HG02678 (cell line): ENCODE data around the gene C1QL4.
"Not testable (repeated sequence)": the region's sequence is repeated elsewhere in the genome, so short reads cannot be mapped to it uniquely, and the experiment has no call there.

ENCODE experiments used
- ATAC-seq: cut with Tn5 transposase; IDR thresholded peaks from one replicate; pipeline ENCODE4 v1.9.1; 2021; ENCODE audit warnings: mild to moderate bottlenecking, moderate library complexity; ENCODE audit not compliant: unreplicated experiment

Gene C1QL4

DNA sequence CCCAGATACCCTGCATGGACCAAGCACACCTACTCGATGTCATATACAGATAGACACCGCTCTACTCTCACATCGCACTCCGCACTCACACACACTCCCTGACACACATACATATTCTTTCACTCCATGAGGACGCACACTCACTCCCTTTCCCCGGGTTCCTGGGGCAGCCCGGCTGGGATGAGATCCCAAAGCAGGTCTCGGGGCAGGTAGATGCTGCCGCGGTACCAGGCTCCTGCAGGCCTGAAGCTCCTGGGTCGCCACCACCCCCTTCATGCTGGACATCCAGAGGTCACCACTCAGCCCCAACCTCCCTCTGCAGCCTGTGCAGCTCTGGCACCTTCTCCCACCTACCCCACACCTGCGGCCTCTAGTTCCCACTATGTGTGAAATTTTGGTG lies 2.3 kb downstream of the C1QL4 start:
- ATAC-seq = no peak

- ATAC-seq = no peak
Observed at GRCh38 chr12:49334226-49334625, 2.8 kb downstream of the C1QL4 start.

DNA sequence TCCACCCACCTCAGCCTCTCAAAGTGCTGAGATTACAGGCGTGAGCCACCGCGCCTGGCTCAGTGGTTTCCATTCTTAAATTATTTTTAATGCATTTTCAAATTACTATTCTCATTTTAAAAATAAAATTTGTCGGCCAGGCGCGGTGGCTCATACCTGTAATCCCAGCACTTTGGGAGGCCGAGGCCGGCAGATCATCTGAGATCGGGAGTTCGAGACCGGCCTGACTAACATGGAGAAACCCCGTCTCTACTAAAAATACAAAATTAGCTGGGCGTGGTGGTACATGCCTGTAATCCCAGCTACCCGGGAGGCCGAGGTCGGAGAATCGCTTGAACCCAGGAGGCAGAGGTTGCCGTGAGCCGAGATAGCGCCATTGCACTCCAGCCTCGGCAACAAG lies 3.2 kb downstream of the C1QL4 start:
- ATAC-seq = not testable (repeated sequence)

DNA sequence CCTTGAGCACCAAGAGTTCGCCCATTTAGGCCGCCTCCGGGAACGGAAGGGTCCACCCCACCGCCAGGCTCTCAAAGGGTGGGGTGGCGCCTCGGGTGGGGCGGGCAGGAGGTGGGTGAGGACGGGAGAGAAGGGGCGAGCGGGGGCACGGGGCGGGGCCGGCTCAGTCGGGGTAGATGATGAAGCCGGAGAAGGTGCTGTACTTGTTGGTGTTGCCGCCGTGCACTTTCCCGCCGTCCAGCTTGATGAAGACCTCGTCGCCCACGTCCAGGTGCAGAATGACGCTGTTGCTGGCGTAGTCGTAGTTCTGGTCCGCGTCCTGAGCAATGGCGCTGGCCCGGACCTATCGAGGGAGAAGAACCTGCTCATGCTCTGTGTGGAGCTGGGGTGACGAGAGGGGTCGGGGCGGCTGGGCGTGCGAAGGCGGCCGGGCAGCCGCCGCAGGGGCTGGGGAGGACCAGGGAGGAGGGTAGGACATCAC lies 4.1 kb downstream of the C1QL4 start:
- no peak for ATAC-seq

DNA sequence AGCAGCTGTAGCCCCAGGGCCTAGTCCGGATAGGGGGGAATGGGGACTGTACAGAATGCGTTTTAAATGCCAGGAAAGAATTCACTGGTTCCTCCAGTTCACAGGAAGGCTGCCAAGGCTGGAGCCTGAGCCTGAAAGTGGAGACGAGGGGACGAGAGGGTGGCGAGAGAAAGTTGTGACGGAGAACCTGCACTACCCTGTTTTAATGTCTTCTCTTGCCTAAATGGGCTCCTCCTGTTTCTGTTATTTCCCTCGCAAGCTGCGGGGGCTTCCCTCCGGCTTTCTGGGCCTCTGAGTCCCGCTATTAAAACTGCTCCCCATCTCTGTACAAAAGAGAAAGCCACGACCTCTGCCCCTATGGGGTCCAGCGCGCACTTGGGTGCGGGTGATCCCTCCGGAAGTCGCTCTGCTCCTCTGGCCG lies 4.5 kb downstream of the C1QL4 start:
- no peak for ATAC-seq

DNA sequence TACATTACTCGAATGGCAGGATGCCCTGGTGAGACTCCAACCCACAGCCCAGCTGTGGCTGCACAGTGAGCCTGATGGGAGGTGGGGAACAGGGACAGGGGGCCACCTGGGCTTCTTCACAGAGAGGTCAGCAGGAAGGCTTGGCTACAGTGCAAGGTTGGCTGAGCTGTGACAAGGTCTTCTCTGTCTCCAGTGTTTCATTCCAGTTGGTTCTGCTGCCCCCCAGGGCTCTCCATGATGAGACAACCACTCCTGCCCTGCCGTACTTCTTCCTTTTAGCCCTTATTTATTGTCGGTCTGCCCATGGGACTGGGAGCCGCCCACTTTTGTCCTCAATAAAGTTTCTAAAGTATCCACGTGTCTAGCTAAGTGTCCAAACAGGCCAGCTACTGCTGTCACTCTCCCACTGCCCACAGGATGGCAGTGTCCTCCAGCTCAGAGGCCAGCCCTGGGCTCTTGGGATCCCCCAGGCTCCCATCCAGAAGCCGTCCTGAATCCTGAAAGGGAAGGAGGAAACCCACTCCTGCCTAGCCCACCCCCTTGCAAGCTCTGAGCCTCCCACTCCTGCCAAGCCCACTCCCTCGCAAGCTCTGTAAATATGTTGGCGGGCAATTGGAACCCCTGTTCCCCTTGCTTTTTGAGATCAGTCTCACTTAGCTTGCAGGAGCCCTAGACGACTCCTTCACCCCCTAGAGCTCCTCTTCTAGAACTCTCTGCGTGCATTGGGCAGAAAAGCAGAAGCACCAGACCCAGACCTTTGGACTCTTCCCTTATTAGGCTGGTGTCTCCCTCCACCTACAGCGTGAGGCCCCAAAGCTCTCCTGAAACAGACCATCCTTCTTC lies 5.4 kb downstream of the C1QL4 start:
- ATAC-seq = no peak

GRCh38 chr12:49330631-49331379 lies 6.2 kb downstream of the C1QL4 start:
- ATAC-seq = no peak

- ATAC-seq = no peak
Observed at GRCh38 chr12:49330032-49330619, 6.9 kb downstream of the C1QL4 start.

DNA sequence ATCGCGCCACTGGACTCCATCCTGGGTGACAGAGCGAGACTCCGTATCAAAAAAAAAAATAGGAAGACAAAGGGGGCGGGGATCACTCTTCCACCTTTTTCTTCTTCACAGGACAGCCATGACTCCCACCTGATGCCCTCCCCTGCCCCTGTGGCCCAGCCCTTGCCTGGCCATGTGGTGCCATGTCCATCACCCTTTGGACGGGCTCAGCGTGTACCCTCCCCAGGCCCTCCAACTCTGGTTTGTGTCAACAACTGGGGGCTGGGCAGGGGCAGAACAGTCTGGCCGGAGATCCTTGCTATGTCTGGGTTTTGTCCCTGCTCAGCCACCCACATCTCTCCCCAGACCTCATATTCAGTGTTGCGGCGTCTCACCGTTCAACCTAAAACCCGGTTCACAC lies 8.2 kb downstream of the C1QL4 start:
- ATAC-seq = no peak

DNA sequence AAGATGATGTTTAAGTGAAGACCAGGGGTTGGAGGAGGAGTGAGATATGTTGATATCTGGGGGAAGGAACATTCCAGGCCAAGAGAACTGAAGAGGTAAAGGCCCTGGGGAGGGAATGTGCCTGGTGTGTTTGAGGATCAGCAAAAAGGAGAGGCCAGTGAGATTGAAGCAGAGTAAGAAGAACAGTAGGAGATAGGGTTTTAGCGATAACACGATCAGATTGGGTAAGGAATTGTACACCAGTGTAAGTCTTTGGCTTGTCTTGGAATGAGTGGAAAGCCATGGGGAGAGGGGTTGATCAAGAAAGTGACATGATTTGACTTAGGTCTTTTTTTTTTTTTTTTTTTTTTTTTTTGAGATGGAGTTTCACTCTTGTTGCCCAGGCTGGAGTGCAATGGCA lies 9.1 kb downstream of the C1QL4 start:
- ATAC-seq = no peak

GRCh38 chr12:49327368-49327767 lies 9.6 kb downstream of the C1QL4 start:
- ATAC-seq = no peak

- no peak for ATAC-seq
Observed at GRCh38 chr12:49325606-49326005, 11.4 kb downstream of the C1QL4 start.

GRCh38 chr12:49323524-49324097 lies 13.4 kb downstream of the C1QL4 start:
- no peak for ATAC-seq

GRCh38 chr12:49322708-49323523 lies 14.1 kb downstream of the C1QL4 start, which contains the start of gene TROAP:
Gene TROAP, plus strand, starts transcription at chr12:49323255. Its CDS starts 354 bp downstream, at chr12:49323609.
- peak; percentile 98 for ATAC-seq

DNA sequence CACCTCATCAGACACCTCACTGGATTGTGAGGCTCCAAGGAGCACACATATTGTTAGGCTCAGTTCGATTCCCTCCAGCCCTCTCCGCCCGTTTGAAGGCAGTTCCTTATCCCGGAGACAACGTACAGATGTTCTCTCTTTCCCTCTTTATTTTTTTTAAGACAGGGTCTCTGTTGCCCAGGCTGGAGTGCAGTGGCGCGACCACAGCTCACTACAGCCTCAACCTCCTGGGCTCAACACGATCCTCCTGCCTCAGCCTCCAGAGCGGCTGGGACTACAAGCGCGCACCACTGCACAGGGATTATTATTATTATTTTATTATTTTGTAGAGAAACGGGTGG lies 14.7 kb downstream of the C1QL4 start:
- ATAC-seq = no peak

DNA sequence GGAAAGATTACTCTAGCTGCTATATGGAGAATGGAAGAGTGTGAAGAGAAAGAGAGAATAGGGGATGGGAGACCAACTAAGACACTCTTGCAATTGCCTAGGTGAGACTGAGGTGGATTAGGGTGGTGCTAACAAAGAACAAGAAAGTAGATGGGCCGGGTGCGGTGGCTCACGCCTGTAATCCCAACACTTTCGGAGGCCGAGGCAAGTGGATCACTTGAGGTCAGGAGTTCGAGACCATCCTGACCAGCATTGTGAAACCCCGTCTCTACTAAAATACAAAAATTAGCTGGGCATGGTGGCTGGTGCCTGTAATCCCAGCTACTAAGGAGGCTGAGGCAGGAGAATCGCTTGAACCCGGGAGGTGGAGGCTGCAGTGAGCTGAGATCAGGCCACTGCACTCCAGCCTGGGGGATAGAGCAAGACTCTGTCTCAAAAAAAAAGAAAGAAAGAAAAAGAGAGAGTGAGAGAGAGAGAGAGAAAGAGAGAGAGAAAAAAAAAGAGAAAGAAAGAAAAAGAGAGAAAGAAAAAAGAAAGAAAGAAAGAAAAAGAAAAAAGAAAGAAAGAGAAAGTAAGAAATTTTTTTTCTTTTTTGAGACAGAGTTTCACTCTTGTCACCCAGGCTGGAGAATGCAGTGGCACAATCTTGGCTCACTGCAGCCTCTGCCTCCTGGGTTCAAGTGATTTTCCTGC lies 16.4 kb downstream of the C1QL4 start:
- ATAC-seq = not testable (repeated sequence)

GRCh38 chr12:49317118-49317517 lies 19.9 kb downstream of the C1QL4 start:
- ATAC-seq = not testable (repeated sequence)

GRCh38 chr12:49314811-49315210 lies 22.2 kb downstream of the C1QL4 start:
- ATAC-seq = no peak

GRCh38 chr12:49310451-49311000 lies 26.5 kb downstream of the C1QL4 start:
- not testable (repeated sequence) for ATAC-seq

DNA sequence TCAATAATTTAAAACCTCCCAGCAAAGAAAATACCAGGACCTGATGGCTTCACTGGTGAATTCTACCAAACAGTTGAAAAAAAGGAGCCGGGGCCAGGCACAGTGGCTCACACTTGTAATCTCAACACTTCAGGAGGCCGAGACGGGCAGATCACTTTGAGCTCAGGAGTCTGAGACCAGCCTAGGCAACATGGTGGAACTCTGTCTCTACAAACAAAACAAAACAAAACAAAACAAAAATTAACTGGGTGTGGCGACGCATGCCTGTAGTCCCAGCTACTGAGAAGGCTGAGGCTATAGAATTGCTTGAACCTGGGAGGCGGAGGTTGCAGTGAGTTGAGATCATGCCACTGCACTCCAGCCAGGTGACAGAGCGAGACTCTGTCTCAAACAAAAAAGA lies 27.6 kb downstream of the C1QL4 start:
- no peak for ATAC-seq
